H1 (cell line): ENCODE data around the gene GPR180. TPM values are rescaled to one million over a fixed set of nuclear protein-coding genes. Genes with fewer than 3 reads are reported as not detected.

Source experiments
- CTCF ChIA-PET: fragments of 300-600 bp; sonication (Branson Sonifier 250); formaldehyde crosslinking; loops from one replicate; lab custom pipeline; 2021; ENCODE audit not compliant: partially characterized antibody; lab: Charles Lee
- POLR2A ChIA-PET: fragments of 300-600 bp; sonication (Branson Sonifier 250); formaldehyde crosslinking; loops from one replicate; lab custom pipeline; 2021; ENCODE audit warnings: inconsistent platforms; ENCODE audit not compliant: partially characterized antibody; lab: Charles Lee
- DNase-seq, 2 experiments: peaks; one replicate each; pipeline versions ENCODE4 v3.0.0 to v3.0.0-alpha.2; 2010 to 2022; ENCODE audit warnings: low spot score in 2 of 2, low read depth in 1 of 2, mixed read lengths in 1 of 2
- FAIRE-seq: peaks from 2 replicates; lab custom pipeline; 2011; peaks lifted over from hg19 to GRCh38; lab: Jason Lieb, UNC
- H2AFZ ChIP-seq: 2 replicates; pipeline ENCODE4 v1.8.1; 2012; ENCODE audit warnings: low read length, inconsistent platforms
- H2AK5ac ChIP-seq: 2 replicates; pipeline ENCODE4 v1.6.1; 2013; ENCODE audit warnings: low read depth, low read length
- H2BK120ac ChIP-seq: replicated peaks from 2 replicates; pipeline ENCODE3; 2013; ENCODE audit warnings: low read depth, low read length, inconsistent platforms
- H2BK12ac ChIP-seq: 2 replicates; pipeline ENCODE4 v1.6.1; 2013; ENCODE audit warnings: low read depth, low read length
- H2BK15ac ChIP-seq: 2 replicates; pipeline ENCODE4 v1.6.1; 2013; ENCODE audit warnings: low read length
- H2BK20ac ChIP-seq: 2 replicates; pipeline ENCODE4 v1.6.1; 2013; ENCODE audit warnings: low read length
- H2BK5ac ChIP-seq: 2 replicates; pipeline ENCODE4 v1.6.1; 2013; ENCODE audit warnings: low read depth, low read length
- H3K14ac ChIP-seq: 2 replicates; pipeline ENCODE4 v1.6.1; 2013; ENCODE audit warnings: inconsistent platforms; ENCODE audit not compliant: insufficient read length
- H3K18ac ChIP-seq: 2 replicates; pipeline ENCODE4 v1.6.1; 2013; ENCODE audit warnings: low read length; ENCODE audit errors: extremely low read depth
- H3K23ac ChIP-seq: 2 replicates; pipeline ENCODE4 v1.6.1; 2013; ENCODE audit warnings: inconsistent platforms; ENCODE audit not compliant: insufficient read length
- H3K23me2 ChIP-seq: 2 replicates; pipeline ENCODE4 v1.6.1; 2013; ENCODE audit warnings: low read depth, low read length
- H3K27ac ChIP-seq: 2 replicates; pipeline ENCODE4 v1.6.1; 2011; ENCODE audit warnings: low read depth, low read length, inconsistent platforms
- H3K27me3 ChIP-seq, 4 experiments: replicated peaks in 1 of 4; 1 replicate in 1 of 4; 2 replicates in 3 of 4; pipeline versions ENCODE4 v1.6.1 to v1.8.1; 2011 to 2013; ENCODE audit warnings: low read length in 3 of 4, mild to moderate bottlenecking in 3 of 4, inconsistent platforms in 2 of 4, mixed read lengths in 2 of 4, moderate library complexity in 1 of 4; ENCODE audit not compliant: control insufficient read depth in 3 of 4, insufficient read depth in 3 of 4; ENCODE audit errors: extremely low read depth in 1 of 4
- H3K36me3 ChIP-seq, 4 experiments: 2 replicates each; pipeline versions ENCODE4 v1.6.1 to v1.8.1; 2011 to 2013; ENCODE audit warnings: mild to moderate bottlenecking in 4 of 4, low read length in 3 of 4, moderate library complexity in 2 of 4, control low read depth in 1 of 4, inconsistent platforms in 1 of 4; ENCODE audit not compliant: insufficient read depth in 4 of 4, control insufficient read depth in 2 of 4
- H3K4ac ChIP-seq: replicated peaks from 2 replicates; pipeline ENCODE3; 2013; ENCODE audit warnings: low read length, low read depth, mixed read lengths, inconsistent platforms; ENCODE audit not compliant: insufficient read length
- H3K4me1 ChIP-seq, 4 experiments: replicated peaks in 1 of 4; 1 replicate in 1 of 4; 2 replicates in 3 of 4; pipeline versions ENCODE4 v1.6.1 to v1.8.1; 2011 to 2013; ENCODE audit warnings: low read length in 3 of 4, inconsistent platforms in 2 of 4, mixed read lengths in 1 of 4; ENCODE audit not compliant: insufficient read depth in 4 of 4, control insufficient read depth in 3 of 4
- H3K4me2 ChIP-seq, 2 experiments: 2 replicates each; pipeline versions ENCODE4 v1.6.1 to v1.8.1; 2011 to 2013; ENCODE audit warnings: low read depth in 2 of 2, low read length in 2 of 2, control low read depth in 1 of 2, inconsistent platforms in 1 of 2, mild to moderate bottlenecking in 1 of 2; ENCODE audit not compliant: insufficient read depth in 1 of 2
- H3K4me3 ChIP-seq, 4 experiments: fragments of 200-600, 300-600 bp in 1 of 4; sonication (generic), shearing (Covaris generic), sonication (Bioruptor Twin) in 1 of 4; 2 replicates each; pipeline versions ENCODE4 v1.5.1 to v1.8.1; 2011 to 2016; ENCODE audit warnings: low read length in 4 of 4, low read depth in 3 of 4, control low read depth in 2 of 4, inconsistent platforms in 2 of 4, mild to moderate bottlenecking in 2 of 4, mixed read lengths in 1 of 4, moderate library complexity in 1 of 4; ENCODE audit not compliant: insufficient read depth in 2 of 4; ENCODE audit errors: extremely low read depth in 1 of 4
- H3K56ac ChIP-seq: replicated peaks from 2 replicates; pipeline ENCODE3; 2013; ENCODE audit warnings: low read depth, mild to moderate bottlenecking, mixed read lengths, low read length, inconsistent platforms; ENCODE audit not compliant: insufficient read length
- H3K79me1 ChIP-seq: 2 replicates; pipeline ENCODE4 v1.6.1; 2013; ENCODE audit warnings: low read depth, low read length, control low read depth
- H3K79me2 ChIP-seq, 2 experiments: 2 replicates each; pipeline versions ENCODE4 v1.6.1 to v1.8.1; 2012 to 2013; ENCODE audit warnings: low read length in 2 of 2, mild to moderate bottlenecking in 2 of 2, inconsistent platforms in 1 of 2; ENCODE audit not compliant: insufficient read depth in 2 of 2, control insufficient read depth in 1 of 2
- H3K9ac ChIP-seq, 4 experiments: replicated peaks in 1 of 4; 1 replicate in 1 of 4; 2 replicates in 3 of 4; pipeline versions ENCODE4 v1.6.1 to v1.8.1; 2011 to 2013; ENCODE audit warnings: low read depth in 3 of 4, low read length in 3 of 4, control low read depth in 2 of 4, mild to moderate bottlenecking in 2 of 4, moderate library complexity in 2 of 4, inconsistent platforms in 1 of 4; ENCODE audit errors: extremely low read depth in 1 of 4
- H3K9me3 ChIP-seq, 2 experiments: 2 replicates each; pipeline versions ENCODE4 v1.6.1 to v1.8.1; 2012 to 2013; ENCODE audit warnings: mild to moderate bottlenecking in 2 of 2, moderate library complexity in 2 of 2, control low read depth in 1 of 2, inconsistent platforms in 1 of 2, low read depth in 1 of 2, low read length in 1 of 2, mixed read lengths in 1 of 2; ENCODE audit not compliant: insufficient read depth in 2 of 2
- H4K20me1 ChIP-seq, 2 experiments: replicated peaks in 1 of 2; 2 replicates each; pipeline versions ENCODE3 to v1.8.1; 2011 to 2013; ENCODE audit warnings: inconsistent platforms in 2 of 2, low read length in 2 of 2, mild to moderate bottlenecking in 1 of 2; ENCODE audit not compliant: insufficient read depth in 2 of 2, control insufficient read depth in 1 of 2
- H4K5ac ChIP-seq: 2 replicates; pipeline ENCODE4 v1.6.1; 2013; ENCODE audit warnings: low read length, low read depth, mixed read lengths, inconsistent platforms; ENCODE audit not compliant: insufficient read length
- H4K8ac ChIP-seq: 2 replicates; pipeline ENCODE4 v1.8.0; 2013; ENCODE audit warnings: mild to moderate bottlenecking, moderate library complexity, low read length, inconsistent platforms; ENCODE audit not compliant: insufficient read depth; ENCODE audit errors: extremely low read depth
- H4K91ac ChIP-seq: replicated peaks from 2 replicates; pipeline ENCODE3; 2013; ENCODE audit warnings: low read length, mixed read lengths, inconsistent platforms; ENCODE audit not compliant: insufficient read length
- CBX5 ChIP-seq: fragments of 300-800, 300-1000 bp; sonication (generic); IDR thresholded peaks from 2 replicates; pipeline ENCODE4 v1.7.1; 2016; ENCODE audit warnings: antibody characterized with exemption, low read length, low read depth
- EGR1 ChIP-seq: IDR thresholded peaks from 2 replicates; pipeline ENCODE4 v1.6.1; 2011; ENCODE audit warnings: low read depth, low read length, borderline replicate concordance
- MAFK ChIP-seq: IDR thresholded peaks from 2 replicates; pipeline ENCODE4 v1.6.1; 2012; ENCODE audit warnings: low read depth, mild to moderate bottlenecking, improper control_type of control experiment, low read length
- POLR2A ChIP-seq, 2 experiments: IDR thresholded peaks; 1 replicate in 1 of 2; 2 replicates in 1 of 2; pipeline ENCODE4 v1.6.1; 2011; ENCODE audit warnings: low read depth in 2 of 2, low read length in 2 of 2, mild to moderate bottlenecking in 2 of 2; ENCODE audit errors: control extremely low read depth in 1 of 2
- SIX5 ChIP-seq: IDR thresholded peaks from 2 replicates; pipeline ENCODE4 v1.6.1; 2011; ENCODE audit warnings: mild to moderate bottlenecking, low read depth, low read length
- WGBS, 2 experiments: shearing (Covaris generic) in 1 of 2; methylation state at CpG; one replicate each; pipeline versions ENCODE4 v1.1.6 to v1.1.7; 2013 to 2015; ENCODE audit warnings: low lambda C conversion rate in 2 of 2, mixed read lengths in 2 of 2, inconsistent platforms in 1 of 2, low coverage in 1 of 2, missing lambda C conversion rate in 1 of 2; ENCODE audit not compliant: insufficient replicate concordance in 2 of 2, insufficient coverage in 1 of 2, insufficient read length in 1 of 2; ENCODE audit errors: extremely low coverage in 1 of 2, missing lambda C conversion rate in 1 of 2; 5-methylcytosine and 5-hydroxymethylcytosine counted together
- polyA plus RNA-seq, 7 experiments: library from polyadenylated mRNA; depleted of rRNA in 3 of 7; stranded (reverse) in 5 of 7; unstranded in 2 of 7; fragments of >200 nt in 5 of 7; fragments of 200-250 nt in 2 of 7; gene quantifications; 1 replicate in 5 of 7; 2 replicates in 1 of 7; 4 replicates in 1 of 7; pipeline versions ENCODE4 v1.2.1 to v1.2.3, GENCODE V29; 2011 to 2013; ENCODE audit warnings: missing spikeins in 2 of 7, mixed read lengths in 2 of 7
- total RNA-seq: library from RNA; stranded (reverse); fragmentation: NEBNext Ultra II Directional; extraction: Animal tissue kit (Norgen Biotek cat#: 25700); gene quantifications from 2 replicates; pipeline ENCODE4 v1.2.1, GENCODE V29; 2021

Gene GPR180
- total and polyA plus RNA-seq, 2 of the 8 experiments (the other 6 are each of a cell fraction or from before 2014, with no cell fraction given) = 1.8 to 4.8 TPM

GRCh38 chr13:94568443-94568842 lies 33.2 kb upstream of the GPR180 start:
- Histone ChIP-seq H3K79me1 (no peaks in the 10 kb centered on the region), H3K4me3 (no peak overlapping the region), H2BK5ac (no peak overlapping the region), H2BK12ac (no peak overlapping the region), H2AFZ (no peak overlapping the region), H3K27ac (no peak overlapping the region), H4K8ac (no peak overlapping the region), H2BK20ac (no peak overlapping the region), H3K18ac (no peak overlapping the region), H3K79me2 (no peaks in the 10 kb centered on the region), H3K4ac (no peak overlapping the region), H2BK120ac (no peak overlapping the region), H3K27me3 (no peaks in the 10 kb centered on the region), H3K9ac (no peak overlapping the region), H3K23me2 (no peaks in the 10 kb centered on the region; the same call in 1 of the 2 replicates), H3K9me3 (no peaks in the 10 kb centered on the region), H3K56ac (no peak overlapping the region), H2AK5ac (no peak overlapping the region), H4K20me1 (no peaks in the 10 kb centered on the region), H2BK15ac (no peak overlapping the region), H3K14ac (no peak overlapping the region), H4K91ac (no peak overlapping the region), H3K23ac (no peak overlapping the region), H3K4me2 (no peak overlapping the region), H3K36me3 (peaks cover 0 to 33% (median 13%) of the 10 kb centered on the region in 4 experiments; a peak in 7 of 8 replicates), H4K5ac (no peak overlapping the region), H3K4me1 (no peaks in the 10 kb centered on the region)
- ChIA-PET POLR2A (interaction anchor here (1.1 to 1.3 kb wide), 2 partner anchors 19 to 34 kb away, joined by 3 read pairs; partner anchors contain the start of gene GPR180), CTCF (no interaction called here)
- WGBS, 2 experiments = 100% methylated on average over 1 of the region's 1 CpG; no CpG with 5 or more reads in 1 of the 2 experiments
- DNase-seq = no peak
- FAIRE-seq = no peak
- TF ChIP-seq EGR1 = no peak
- no peak for TF ChIP-seq MAFK
- no peak for TF ChIP-seq SIX5
- no peak for TF ChIP-seq CBX5
- no peak for TF ChIP-seq POLR2A (IDR thresholded peaks at IDR 0.05; ENCODE audit: control extremely low read depth in 1 of 2, low read depth in 2 of 2, low read length in 2 of 2)
